Measurements from ENCODE around the gene PEX26.

GRCh38 chr22:18130699-18131429 is 53.1 kb downstream of the PEX26 start:
- TF ChIP-seq CTCF (conservative IDR thresholded peaks at IDR 0.05; ENCODE audit: low read length) (no peak), EZH2phosphoT487 (IDR thresholded peaks at IDR 0.05; ENCODE audit: borderline replicate concordance, low read depth, low read length) (no peak)
